ENCODE measurements around the gene CDH11.

CDH11 gene, protein sequence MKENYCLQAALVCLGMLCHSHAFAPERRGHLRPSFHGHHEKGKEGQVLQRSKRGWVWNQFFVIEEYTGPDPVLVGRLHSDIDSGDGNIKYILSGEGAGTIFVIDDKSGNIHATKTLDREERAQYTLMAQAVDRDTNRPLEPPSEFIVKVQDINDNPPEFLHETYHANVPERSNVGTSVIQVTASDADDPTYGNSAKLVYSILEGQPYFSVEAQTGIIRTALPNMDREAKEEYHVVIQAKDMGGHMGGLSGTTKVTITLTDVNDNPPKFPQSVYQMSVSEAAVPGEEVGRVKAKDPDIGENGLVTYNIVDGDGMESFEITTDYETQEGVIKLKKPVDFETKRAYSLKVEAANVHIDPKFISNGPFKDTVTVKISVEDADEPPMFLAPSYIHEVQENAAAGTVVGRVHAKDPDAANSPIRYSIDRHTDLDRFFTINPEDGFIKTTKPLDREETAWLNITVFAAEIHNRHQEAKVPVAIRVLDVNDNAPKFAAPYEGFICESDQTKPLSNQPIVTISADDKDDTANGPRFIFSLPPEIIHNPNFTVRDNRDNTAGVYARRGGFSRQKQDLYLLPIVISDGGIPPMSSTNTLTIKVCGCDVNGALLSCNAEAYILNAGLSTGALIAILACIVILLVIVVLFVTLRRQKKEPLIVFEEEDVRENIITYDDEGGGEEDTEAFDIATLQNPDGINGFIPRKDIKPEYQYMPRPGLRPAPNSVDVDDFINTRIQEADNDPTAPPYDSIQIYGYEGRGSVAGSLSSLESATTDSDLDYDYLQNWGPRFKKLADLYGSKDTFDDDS

DNA sequence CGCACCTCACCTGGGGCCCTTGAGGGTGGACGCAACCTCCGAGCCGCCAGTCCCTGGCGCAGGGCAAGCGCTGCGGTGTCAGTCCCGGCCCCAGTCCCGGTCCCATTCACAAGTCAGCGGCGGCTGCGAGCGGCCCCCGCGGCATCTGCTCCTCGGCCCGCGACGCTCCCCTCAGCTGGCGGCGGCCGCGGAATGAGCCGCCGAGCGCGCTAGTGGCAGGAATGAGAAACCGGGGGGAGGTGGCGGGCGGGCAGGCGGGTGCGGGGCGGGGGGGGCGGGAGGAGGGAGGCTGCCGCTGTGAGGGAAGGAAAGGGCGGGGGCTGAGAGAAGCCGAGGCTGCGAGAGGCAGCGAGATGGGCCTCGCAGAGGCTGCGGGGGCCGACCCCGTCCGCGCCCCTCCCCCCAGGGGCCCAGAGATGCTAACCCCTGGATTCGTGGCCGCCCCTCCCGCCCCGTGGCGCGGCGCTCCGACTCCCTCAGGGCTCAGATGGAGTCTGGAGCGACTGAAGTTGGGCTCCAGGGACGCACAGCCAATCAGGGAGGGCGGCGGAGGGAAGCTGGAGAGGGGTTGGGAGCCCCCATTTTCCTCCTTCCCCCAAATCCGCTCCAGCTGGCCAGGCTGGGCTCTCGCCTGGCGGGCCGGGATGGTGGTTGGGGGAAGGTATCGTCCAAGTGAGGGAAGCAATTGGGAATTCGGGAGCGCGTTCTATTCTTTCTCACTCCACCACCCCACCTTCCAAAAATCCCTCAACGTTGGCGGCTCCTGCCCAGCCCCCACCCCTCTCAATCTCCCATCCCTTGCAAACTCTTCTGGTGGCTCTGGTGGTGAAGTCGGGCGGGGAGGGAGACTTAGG is at the start of gene CDH11:
TSS of gene CDH11 (minus strand) at position 194 of the 854 bp plus-strand sequence. CDS start 117,194 bp downstream, outside the sequence.
- no peak for DNase-seq

DNA sequence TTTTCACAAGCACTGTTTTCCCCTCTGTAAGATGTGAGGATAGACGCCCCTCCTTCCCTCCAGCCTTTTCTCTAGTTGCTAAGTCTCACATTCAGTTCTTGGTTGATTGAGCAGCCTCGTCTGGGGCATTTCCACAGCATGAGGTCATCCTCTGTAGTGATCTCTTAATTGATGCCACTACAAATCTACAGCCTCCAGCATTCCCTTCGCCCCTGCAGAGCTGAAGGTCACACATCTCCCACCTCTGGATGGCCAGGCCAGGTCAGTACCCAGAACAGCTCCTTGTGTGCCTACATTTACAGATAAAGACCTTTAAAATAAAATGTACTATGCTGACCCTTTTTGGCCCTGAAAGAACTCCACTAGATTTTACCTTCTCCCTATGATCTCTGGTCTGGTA is 32.5 kb upstream of the CDH11 start:
- DNase-seq: no peak

DNA sequence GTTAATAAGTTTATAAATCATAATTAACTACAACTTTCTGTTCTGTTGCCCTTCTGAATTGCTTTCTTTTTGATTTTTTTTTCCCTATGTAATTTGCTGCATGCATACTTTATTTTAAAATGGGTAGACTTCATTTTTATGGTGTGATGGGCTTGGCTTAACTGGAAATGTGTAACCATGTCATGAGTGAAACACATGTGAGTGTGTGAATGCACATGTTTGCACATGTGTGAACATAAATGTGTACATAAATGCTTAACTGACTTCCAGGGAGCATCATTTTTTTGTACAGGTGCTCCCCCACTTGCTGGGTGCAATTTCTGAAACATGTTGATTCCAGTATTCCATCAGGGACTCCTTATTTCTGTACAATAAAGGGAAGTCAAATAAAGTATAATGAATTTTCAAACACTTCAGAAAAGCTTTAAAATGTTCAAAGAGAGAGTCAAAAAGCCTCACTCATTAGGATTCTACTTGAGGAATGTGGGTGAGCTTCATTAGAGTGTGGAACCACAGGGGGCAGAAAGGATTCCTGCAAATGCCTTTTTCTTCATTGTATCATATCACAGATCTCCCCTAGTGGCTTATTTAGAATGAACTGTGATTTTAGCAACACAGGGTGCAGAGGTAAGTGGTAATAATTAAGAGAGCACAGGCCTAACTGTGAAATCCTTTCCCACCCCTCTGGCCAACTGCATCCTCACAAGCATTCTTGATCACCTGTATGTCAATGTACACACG is 31.7 kb upstream of the CDH11 start:
- DNase-seq: no peak

DNA sequence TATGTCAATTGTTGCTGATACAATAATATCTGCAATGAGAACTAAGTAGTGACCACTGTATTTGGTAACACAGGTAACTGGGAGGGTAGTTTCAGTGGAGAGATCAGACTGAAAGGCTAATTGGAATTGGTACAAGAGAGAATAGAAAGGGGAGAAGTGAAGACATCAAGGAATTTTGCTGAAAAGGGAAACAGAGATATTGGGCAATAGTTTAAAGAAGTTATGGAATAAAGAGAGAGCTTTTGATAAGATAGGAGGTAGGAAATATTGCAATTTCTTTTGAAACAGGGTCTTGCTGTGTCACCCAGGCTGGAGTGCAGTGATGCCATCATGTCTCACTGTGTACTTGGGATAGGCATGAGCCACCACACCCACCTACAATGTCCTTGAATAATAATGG is 26.9 kb upstream of the CDH11 start:
- no peak for DNase-seq

DNA sequence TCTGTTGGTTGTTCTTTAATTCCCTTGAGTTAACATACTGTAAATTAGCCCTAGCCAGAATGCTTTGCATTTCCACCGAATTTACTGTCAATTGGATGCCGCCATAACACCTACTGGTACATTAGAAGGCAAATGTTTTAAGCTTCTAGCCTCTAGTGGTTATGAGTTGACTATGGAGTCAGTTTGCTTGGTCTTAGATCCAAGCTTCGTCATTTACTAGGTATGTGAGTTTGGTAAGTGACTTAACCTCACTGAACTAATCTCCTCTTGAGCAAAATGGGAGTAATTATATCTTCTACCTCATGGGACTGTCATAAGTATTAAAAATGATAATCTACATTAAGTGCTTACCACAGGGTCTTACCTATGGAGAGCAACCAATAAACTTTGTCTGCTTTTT is 20.4 kb upstream of the CDH11 start:
- DNase-seq: no peak

DNA sequence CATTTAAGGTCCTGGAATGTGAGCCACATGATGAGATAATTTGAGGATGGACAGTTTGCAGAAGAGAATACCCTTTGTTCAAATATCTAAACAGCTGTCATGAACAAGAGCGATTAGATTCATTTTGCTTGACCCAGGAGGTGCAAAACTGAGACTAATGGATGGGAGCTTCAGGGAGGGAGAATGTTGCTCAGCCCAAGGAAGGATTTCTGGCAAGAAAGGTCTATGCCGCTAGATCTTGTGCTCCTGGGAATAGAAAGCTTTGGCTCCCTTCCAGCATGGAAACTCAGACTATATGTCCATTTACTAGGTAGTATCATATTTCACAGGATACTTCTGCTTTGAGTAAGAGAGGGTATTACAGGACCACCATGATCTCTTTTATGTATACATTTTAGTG is 14.8 kb upstream of the CDH11 start:
- no peak for DNase-seq

DNA sequence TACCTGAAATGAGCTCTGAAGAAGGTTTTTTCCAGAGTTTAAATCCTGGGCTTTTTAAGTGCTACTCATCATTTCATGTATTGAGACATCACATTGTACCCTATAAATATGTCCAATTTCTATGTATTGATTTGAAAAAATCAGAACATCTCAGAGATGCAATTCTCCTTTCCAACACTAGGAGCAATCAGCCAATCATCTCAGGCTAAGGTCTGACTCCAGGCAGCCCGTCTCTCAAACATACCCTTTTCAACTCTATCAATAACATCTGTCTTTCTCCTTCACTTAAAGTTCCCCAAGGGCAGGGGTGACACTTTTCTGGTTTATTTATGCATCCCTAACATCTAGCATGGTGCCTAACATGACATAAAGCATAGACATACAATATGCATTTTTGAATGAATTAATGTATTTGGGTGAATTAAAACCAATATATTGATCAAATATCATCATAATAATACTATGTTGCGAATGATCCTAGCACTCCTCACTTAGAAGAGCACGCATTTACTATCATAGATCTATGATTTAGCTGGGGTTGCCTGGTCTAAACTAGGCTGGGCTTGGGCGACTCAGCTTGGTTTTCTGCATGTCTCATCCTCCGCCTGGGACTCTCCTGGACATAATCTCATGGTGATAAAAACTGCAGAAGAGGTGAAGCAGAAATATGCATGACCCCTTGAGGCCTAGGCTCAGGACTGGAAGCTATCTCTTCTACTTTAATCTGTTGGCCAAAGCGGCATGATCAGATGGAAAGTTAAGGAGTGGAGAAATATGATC is 5.2 kb upstream of the CDH11 start:
- DNase-seq: no peak

DNA sequence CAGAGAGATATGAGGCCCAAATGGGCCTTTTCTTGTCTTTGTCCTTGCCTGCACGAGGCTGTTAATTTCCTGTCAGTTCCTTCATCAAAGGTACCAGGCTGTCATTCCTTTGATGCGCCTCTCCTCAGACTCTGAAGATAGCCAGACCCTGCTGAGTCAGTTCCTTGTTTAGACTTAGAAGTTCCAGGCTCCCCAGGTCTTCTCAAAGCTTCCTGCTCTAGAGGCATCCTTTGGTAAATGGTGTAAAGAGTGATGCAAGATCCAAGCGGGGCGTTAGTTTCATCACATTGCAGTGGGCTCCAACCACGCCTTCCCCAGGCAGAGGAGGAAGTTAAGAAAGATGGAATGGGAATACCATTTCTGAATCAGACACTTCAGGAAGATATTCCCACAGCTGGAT is 4.0 kb upstream of the CDH11 start:
- DNase-seq: no peak

DNA sequence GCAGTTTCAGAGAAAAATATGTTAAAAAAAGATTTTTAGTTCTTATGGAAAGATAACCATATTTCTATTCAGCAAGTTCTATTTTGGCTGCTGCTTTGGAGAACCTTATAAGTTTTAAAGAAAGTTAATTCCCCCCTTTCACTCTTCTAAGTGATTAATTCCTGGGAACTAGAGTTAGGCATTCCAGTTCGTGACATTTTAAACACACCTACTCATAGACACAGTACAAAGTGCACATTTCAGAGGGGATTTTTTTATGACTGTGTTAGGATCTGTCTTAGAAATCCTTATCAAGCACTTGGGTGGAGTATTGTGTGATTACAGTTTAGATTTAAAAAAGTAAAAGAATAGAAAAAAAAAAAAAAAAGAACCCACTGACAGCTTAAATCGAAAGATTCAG is 3.5 kb upstream of the CDH11 start:
- no peak for DNase-seq

DNA sequence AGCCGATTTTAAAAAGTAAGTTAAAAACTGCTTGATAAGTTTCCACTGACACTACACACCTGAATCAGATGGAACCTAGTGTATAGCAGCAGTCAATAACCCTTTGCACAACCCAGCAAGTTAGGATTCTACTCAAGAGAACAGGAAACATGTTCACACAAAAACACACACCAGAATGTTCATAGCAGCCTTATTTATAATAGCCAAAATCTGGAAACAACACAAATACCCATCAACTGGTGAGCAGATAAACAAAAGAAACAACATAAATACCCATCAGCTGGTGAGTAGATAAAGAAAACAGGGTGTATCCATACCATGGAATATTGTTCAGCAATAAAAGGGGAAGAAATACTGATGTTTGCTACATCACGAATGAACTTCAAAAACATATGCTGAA is 2.7 kb upstream of the CDH11 start:
- DNase-seq: no peak

DNA sequence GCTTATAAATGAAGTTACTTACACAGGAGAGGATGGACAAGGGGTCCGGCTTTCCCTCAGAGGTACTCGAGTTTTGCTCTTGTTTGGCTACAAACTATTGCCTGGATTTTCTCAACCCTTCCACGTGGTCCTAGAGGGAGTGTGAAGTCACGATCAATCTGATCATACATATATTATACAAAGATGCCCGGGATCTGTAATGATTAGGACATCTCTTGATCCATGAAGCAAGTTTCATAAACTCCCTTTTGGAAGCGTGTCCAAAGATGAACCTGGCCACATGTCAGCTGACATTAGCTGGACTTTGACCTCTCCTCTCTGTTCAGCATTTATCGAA is 2.3 kb upstream of the CDH11 start:
- DNase-seq: no peak

DNA sequence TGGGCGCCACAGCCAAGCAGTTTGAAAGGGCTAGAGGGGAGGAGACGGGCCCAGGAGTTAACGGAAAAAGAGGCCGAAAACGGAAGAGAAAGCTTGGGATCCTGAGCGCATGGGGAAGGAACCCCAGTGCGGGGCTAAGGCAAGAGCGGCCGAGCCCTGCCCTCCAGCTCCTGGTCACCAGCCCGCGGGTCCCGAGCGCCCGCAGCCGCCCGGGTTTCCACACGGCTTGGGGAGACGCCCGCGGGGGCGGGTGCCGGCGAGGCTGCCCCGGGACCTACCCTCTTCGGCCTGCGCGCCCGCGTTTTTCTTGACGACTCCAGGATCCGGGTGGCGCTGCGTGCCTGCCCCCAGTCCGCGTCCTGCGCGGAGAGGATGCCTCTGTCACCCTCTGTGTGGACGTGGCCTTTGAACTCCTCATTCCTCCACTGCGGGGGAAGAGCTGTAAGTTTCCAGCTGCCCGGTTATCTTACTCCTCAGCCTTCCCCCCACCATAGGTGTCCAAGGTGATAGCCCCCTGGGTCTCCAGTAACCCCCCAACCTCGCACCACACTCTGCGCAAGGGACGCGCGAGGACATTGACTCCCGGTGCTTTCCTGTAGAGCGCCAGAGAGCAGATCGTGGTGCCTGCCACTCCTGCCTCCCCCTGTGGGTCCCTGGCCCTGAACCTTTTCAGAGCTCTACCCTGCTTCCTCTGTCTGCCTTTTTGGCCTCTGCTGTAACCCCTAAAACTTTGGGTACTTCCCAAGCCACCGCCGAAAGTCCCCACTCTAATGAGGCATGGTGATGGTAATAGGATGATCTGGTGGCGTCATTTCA is 1.7 kb upstream of the CDH11 start:
- no peak for DNase-seq

DNA sequence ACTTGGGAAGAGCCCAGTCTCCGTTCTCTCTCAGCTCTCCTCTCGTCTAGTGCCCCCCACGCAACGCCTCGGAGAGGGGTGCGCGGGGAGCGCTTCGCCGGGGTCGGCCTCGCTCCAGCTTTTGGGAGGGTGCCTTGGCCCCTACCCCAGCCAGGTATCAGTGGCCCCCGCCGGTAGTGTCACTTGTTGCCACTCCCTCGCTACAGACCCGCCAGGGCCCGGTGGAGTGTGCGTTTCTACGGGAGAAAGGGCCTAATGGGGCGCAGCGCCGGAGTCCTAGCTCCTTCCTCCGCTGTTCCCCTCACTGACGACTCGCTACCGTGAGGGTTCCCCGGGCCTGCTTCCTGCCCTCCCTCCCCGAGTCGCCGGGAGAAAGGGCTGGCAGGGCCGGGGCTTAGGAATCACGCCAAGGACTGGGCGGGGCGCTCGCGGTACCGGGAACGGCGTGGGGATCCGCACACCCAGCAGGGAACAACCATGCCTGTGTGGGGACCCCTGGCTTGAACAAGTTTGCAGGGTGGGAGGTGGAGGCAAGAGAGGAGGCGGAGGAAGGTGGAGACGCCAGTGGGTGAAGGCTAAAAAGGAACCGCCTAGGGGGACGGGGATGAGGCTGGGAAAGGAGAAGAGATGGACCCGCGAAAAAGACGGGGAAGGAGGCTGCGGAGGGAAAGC is 997 bp upstream of the CDH11 start:
- no peak for DNase-seq

DNA sequence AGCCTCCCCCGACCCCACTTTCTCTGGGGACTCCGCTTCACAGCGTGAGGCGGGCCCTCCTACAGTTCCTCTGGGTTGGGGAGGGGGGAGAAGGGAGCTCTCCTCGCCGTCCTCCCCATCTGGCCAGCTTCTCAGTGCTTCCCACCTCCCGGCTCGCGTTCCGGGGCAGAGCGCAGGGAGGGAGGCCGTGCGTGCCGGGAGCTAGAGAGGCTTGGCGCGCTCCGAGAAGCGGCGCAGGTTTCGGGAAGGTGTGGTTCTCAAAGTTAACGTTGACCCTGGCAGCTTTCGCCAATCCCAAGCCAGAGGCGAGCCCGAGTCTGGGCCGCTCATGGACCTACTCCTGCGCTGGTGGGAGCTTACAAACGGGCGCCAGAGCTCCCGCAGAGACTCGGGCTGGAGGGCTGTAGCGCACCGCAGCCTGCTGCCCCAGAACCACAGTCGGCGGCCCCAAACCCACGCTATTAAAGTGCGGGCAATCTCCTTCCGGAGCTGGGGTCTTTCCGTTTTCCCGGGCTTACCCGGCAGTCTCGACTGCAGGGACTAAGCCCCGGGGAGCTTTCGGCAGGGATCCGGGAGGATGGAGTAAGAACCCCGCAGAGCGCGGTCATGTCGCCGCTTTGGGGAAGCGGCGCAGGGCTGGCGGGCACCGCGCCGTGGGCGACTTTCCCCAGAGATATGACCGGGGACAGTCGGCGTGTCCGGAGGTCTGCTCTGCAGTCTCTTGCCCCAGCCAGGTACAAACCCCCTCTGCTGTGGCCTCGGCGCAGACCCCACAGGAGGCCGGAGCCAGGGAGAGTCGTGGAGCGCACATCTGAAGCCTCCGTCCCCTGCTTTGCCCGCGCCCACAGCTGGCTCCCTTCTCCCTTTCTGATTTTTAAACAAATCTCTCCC is 787 bp downstream of the CDH11 start:
- no peak for DNase-seq

DNA sequence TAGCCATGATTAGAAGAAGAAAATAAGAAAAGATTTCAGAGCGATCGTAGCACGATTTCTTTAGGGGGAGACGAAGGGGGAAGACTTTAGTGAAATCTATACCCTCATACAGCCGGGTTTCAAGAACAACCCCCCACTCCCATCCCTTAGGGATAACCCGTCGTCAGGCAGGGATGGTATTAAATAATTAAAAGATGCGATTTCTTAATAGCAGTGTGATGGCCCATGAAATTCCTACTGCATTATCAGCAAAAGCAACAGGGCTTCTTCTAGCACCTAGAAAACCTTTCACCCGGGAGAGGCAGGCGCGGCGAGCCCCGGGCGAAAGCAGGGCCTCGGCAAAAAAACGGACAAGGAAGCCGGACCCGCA is 1.4 kb downstream of the CDH11 start:
- no peak for DNase-seq

DNA sequence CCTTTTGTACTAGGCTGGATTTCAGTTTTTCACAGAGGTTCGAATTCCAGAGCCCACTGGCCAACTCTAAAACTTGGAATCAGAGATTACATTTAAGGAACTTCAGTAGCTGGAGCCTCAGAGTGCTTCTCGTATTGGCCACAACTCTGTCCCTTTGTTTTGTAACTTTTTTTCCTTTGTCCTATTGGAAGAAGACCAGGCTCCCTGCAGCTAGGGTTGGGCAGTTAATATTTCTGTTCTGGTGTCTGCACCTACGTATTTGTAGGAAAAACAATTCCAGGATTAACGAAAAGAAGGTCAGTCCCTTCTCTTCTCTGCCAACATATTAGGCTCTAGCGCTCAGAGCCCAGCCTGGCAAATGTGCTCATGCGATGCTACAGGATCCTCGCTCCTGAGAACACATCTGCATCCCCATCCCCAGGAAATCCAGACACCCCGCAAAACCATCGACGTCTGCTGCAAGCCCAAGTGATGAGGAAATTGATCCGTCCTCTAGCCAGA is 1.9 kb downstream of the CDH11 start:
- DNase-seq: no peak

DNA sequence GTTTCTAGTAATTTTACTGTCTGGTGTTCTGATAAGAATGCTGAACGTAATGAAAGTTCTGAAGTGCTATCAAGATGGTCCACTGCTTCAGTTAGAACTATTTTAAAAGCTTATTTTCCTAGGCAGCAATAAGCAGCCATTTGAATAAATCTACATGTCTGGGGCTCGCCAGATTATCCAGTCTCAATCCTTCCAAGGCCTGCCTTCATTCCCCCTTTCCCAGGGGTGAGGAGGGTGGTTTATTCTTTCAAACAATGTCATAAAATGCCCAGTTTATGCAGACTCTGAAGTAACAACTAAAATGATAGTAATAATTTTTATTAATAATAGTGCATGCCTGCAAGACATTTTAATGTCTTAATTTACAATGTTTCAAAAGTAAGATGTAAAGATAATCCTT is 2.4 kb downstream of the CDH11 start:
- DNase-seq: no peak

DNA sequence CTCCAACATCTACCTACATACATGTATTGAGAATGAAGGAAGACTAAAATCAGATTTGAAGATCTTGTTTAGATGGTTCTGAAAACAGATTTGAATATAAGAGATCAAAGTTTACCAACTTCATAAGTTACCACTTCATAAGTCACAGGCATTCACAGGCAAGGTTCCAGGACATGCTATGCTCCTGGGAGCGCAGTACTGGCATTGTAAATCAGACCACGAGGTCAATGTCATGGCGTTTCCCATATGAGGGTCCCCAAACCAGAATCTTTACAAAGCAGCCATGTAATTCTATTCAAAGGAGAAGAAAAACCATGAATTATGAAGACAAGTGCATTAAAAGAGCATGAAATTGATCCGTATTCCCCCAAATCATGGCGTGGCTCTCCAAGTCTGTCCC is 3.0 kb downstream of the CDH11 start:
- no peak for DNase-seq

DNA sequence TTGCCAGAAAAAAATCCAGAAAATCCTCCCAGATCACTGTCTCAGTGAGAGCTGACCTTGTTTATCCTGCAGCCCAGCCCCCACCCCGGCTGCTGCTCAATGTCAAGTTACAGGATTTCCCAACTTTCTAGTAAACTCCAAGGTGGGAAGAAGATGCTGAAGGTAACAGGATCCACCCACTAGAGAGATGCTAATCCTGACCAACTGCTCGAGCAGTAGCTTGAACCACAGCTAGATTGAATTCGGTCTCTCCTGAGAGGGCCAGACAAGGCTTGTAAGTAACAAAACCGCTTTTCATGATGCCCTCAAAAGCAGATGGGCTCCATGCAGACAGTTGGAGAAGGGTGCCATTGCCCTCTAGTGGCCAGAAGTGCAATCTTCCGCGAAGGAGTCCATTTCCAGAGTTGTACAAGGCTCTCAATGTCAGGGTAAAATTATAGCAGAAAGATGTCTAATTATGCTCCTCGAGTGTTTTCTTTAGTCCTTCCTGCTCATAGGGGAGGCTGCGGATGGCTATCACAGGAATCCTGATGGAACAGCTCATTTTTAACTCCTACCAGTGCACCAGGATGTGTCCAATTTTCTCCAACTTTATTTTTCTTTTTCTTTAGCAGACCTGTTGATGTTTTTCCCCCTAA is 3.9 kb downstream of the CDH11 start:
- peak in 1 of 2 experiments; percentile 26 for DNase-seq
